Measurements from ENCODE around the gene LGALS3.

DNA sequence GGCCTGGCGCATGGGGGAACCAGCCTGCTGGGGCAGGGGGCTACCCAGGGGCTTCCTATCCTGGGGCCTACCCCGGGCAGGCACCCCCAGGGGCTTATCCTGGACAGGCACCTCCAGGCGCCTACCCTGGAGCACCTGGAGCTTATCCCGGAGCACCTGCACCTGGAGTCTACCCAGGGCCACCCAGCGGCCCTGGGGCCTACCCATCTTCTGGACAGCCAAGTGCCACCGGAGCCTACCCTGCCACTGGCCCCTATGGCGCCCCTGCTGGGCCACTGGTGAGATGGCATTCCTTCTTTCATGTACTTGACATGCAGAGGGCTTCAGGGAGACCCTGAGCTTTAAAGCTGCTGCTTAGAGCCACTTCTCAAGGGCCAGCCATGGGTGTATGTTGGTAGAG lies 9.0 kb downstream of the LGALS3 start:
- TF ChIP-seq, protein P1, sequence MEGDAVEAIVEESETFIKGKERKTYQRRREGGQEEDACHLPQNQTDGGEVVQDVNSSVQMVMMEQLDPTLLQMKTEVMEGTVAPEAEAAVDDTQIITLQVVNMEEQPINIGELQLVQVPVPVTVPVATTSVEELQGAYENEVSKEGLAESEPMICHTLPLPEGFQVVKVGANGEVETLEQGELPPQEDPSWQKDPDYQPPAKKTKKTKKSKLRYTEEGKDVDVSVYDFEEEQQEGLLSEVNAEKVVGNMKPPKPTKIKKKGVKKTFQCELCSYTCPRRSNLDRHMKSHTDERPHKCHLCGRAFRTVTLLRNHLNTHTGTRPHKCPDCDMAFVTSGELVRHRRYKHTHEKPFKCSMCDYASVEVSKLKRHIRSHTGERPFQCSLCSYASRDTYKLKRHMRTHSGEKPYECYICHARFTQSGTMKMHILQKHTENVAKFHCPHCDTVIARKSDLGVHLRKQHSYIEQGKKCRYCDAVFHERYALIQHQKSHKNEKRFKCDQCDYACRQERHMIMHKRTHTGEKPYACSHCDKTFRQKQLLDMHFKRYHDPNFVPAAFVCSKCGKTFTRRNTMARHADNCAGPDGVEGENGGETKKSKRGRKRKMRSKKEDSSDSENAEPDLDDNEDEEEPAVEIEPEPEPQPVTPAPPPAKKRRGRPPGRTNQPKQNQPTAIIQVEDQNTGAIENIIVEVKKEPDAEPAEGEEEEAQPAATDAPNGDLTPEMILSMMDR (IDR thresholded peaks at IDR 0.05; ENCODE audit: insufficient read depth, low read length, poor library complexity, severe bottlenecking) = no peak
- no peak for TF ChIP-seq EZH2phosphoT487 (conservative IDR thresholded peaks at IDR 0.05; ENCODE audit: low read length)

Data from SU-DHL-6 (cell line).